Muscle layer of duodenum (tissue), 2 donors: ENCODE data around the gene BST2.

Source experiments
- H3K27ac ChIP-seq: one replicate; pipeline ENCODE4 v1.7.0; 2013; ENCODE audit warnings: mild to moderate bottlenecking, low read length
- H3K27me3 ChIP-seq: one replicate; pipeline ENCODE4 v1.7.0; 2013; ENCODE audit warnings: low read depth, mild to moderate bottlenecking, control low read depth, low read length
- H3K36me3 ChIP-seq, 2 donors: one replicate each; pipeline ENCODE4 v1.7.0; 2013; ENCODE audit warnings: low read length in 2 of 2, control low read depth in 1 of 2, mild to moderate bottlenecking in 1 of 2; ENCODE audit not compliant: insufficient read depth in 2 of 2, control insufficient read depth in 1 of 2
- H3K4me1 ChIP-seq, 2 donors: one replicate each; pipeline ENCODE4 v1.7.0; 2013; ENCODE audit warnings: low read length in 2 of 2, mild to moderate bottlenecking in 2 of 2, control low read depth in 1 of 2, moderate library complexity in 1 of 2; ENCODE audit not compliant: insufficient read depth in 2 of 2, control insufficient read depth in 1 of 2
- H3K4me3 ChIP-seq, 2 donors: one replicate each; pipeline ENCODE4 v1.7.0; 2013; ENCODE audit warnings: low read length in 2 of 2, low read depth in 1 of 2, mild to moderate bottlenecking in 1 of 2
- H3K9me3 ChIP-seq, 2 donors: one replicate each; pipeline ENCODE4 v1.7.0; 2013; ENCODE audit warnings: low read length in 2 of 2, control low read depth in 1 of 2, mild to moderate bottlenecking in 1 of 2; ENCODE audit not compliant: control insufficient read depth in 1 of 2
- donor health status: healthy.

BST2 gene

DNA sequence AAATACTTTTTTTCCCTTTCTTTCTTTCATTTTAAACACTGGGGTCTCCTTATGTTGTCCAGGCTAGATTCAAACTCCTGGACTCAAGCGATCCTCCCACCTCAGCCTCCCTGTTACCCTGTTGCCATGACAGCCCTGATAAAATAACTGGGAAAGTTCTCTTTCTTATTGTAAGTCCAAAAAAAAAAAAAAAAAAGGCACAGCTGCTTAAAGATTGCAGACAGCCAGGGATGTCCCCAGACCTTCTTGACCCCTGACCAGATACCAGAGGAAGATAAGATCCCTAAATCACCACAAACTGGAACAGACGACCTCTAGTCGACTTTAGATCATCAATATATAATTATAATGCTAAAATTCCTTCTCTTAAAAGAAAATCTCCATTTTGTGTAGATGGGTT lies 13.3 kb upstream of the BST2 start:
- Histone ChIP-seq H3K4me3 (peak overlapping the region in 1 of 2 donors; percentile 83), H3K27me3 (no peaks in the 10 kb centered on the region), H3K9me3 (no peaks in the 10 kb centered on the region), H3K36me3 (peaks cover 0 to 3% of the 10 kb centered on the region in 2 donors), H3K27ac (no peak overlapping the region), H3K4me1 (peaks cover 6 to 12% of the 10 kb centered on the region in 2 donors)

GRCh38 chr19:17415121-17415520 lies 9.7 kb upstream of the BST2 start:
- Histone ChIP-seq H3K9me3 (no peaks in the 10 kb centered on the region), H3K27ac (no peak overlapping the region), H3K4me3 (no peak overlapping the region), H3K27me3 (no peaks in the 10 kb centered on the region), H3K4me1 (peaks cover 5 to 6% of the 10 kb centered on the region in 2 donors), H3K36me3 (peaks cover 0 to 3% of the 10 kb centered on the region in 2 donors)

DNA sequence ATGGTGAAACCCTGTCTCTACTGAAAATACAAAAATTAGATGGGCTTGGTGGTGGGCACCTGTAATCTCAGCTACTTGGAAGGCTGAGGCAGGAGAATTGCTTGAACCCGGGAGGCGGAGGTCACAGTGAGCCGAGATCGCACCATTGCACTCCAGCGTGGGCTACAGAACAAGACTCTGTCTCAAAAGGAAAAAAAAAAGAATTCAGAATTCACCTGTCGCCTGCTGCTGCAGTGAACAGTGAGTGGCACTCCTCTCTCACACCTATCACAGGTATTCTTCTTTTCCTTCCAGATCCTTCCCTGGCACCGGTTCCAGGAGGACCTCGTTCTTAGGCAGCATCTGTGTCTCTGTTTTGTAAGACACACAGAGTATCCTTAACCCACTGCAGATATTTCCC lies 8.7 kb upstream of the BST2 start:
- H3K27me3 ChIP-seq, result no peaks in the 10 kb centered on the region
- no peak overlapping the region for H3K27ac ChIP-seq
- H3K9me3 ChIP-seq, result no peaks in the 10 kb centered on the region
- H3K4me1 ChIP-seq, result peaks cover 2 to 3% of the 10 kb centered on the region in 2 donors
- no peak overlapping the region for H3K4me3 ChIP-seq
- H3K36me3 ChIP-seq, result peaks cover 0 to 3% of the 10 kb centered on the region in 2 donors

- Histone ChIP-seq H3K4me3 (no peak overlapping the region), H3K4me1 (no peaks in the 10 kb centered on the region), H3K9me3 (no peaks in the 10 kb centered on the region), H3K27ac (no peak overlapping the region), H3K27me3 (no peaks in the 10 kb centered on the region), H3K36me3 (peaks cover 0 to 3% of the 10 kb centered on the region in 2 donors)
Measured at GRCh38 chr19:17411801-17412200, 6.4 kb upstream of the BST2 start.

- peaks cover 0 to 3% of the 10 kb centered on the region in 2 donors for H3K36me3 ChIP-seq
- H3K9me3 ChIP-seq, result no peaks in the 10 kb centered on the region
- H3K27me3 ChIP-seq, result no peaks in the 10 kb centered on the region
- peaks cover 0 to 11% of the 10 kb centered on the region in 2 donors for H3K4me1 ChIP-seq
- no peak overlapping the region for H3K4me3 ChIP-seq
- H3K27ac ChIP-seq, result no peak overlapping the region
Measured at GRCh38 chr19:17409990-17410389, 4.6 kb upstream of the BST2 start.

DNA sequence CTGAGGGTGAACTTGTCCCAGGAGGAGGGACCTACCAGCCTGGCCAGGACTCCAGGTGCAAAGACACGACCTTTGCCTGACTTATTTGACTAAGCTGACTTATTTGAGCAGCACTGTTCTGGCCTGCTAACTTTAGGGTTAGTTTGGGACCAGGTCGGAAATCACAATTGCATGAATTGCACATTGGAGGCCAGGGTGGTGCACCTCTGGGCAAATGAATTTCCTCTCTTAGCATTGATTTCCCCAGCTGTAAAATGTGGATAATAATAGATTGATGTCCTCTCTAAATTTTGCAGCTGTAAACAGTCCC lies 1.4 kb upstream of the BST2 start:
- peak overlapping the region; percentile 82 for H3K27ac ChIP-seq
- H3K27me3 ChIP-seq, result no peaks in the 10 kb centered on the region
- no peaks in the 10 kb centered on the region for H3K9me3 ChIP-seq
- peak overlapping the region; percentile 56 to 69 for H3K4me3 ChIP-seq
- H3K4me1 ChIP-seq, result peaks cover 0 to 11% of the 10 kb centered on the region in 2 donors
- H3K36me3 ChIP-seq, result no peaks in the 10 kb centered on the region

GRCh38 chr19:17406046-17406886 lies 836 bp upstream of the BST2 start:
- Histone ChIP-seq H3K4me3 (peak overlapping the region; percentile 56 to 69), H3K27ac (peak overlapping the region; percentile 82)

DNA sequence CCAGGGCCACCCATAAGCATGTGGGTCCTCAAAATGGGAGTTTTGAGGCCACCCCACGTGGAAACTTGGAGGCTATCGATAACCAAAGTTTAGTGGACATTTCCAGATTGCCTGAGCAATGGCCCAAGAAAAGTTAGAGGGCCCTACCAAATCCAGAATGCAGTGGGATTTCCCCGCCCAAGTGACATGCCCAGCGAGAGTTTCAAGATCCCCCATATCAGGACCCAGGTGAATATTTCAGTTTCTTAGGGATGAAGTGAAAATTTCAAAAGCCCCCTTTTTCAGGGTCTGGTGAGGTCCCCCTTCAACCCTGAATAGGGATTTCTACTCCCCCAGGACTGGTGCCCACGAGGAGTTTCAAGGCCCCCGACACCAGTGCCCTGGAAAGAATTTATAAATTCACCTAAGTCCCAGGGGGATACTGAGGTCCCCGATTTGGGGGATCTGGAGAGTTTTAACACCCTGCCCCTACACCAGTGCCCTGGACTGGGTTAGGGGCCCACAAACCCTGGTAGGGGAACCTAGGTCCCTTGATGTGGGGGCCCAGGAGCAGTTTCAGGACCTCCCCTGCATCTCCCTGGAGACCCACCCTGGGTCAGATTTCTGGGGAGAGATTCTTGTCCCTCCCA lies 695 bp downstream of the BST2 start:
- Histone ChIP-seq H3K27me3 (no peaks in the 10 kb centered on the region), H3K27ac (peak overlapping the region; percentile 82), H3K36me3 (no peaks in the 10 kb centered on the region), H3K9me3 (no peaks in the 10 kb centered on the region), H3K4me1 (peaks cover 0 to 11% of the 10 kb centered on the region in 2 donors), H3K4me3 (peak overlapping the region; percentile 56 to 69)

More at GRCh38 chr19:17406046-17406886, 836 bp upstream of the BST2 start:
- H3K9me3 ChIP-seq, result no peaks in the 10 kb centered on the region
- no peaks in the 10 kb centered on the region for H3K27me3 ChIP-seq
- peaks cover 0 to 11% of the 10 kb centered on the region in 2 donors for H3K4me1 ChIP-seq
- H3K36me3 ChIP-seq, result no peaks in the 10 kb centered on the region

DNA sequence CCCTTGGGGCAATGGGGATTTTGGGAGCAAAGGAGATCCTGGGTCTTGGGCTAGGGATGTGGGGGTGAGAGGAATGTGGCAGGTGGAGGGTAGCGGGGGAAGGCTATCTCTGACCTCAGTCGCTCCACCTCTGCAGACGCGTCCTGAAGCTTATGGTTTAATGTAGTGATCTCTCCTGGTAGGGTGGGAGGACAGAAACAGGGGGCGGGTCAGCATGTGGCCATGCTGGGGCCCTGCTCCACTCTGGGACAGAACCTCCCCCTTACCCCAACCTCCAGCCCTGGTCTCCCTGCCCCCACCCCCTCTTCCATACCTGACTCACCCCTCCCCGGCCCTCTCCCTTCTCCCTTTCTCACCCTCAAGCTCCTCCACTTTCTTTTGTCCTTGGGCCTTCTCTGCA lies 1.4 kb downstream of the BST2 start:
- no peak overlapping the region for H3K27ac ChIP-seq
- no peaks in the 10 kb centered on the region for H3K27me3 ChIP-seq
- no peaks in the 10 kb centered on the region for H3K36me3 ChIP-seq
- peak overlapping the region; percentile 56 to 69 for H3K4me3 ChIP-seq
- H3K9me3 ChIP-seq, result no peaks in the 10 kb centered on the region
- H3K4me1 ChIP-seq, result peaks cover 0 to 11% of the 10 kb centered on the region in 2 donors

- peak overlapping the region in 1 of 2 donors; percentile 56 for H3K4me3 ChIP-seq
- no peak overlapping the region for H3K27ac ChIP-seq
- no peaks in the 10 kb centered on the region for H3K9me3 ChIP-seq
- H3K27me3 ChIP-seq, result no peaks in the 10 kb centered on the region
- peaks cover 0 to 11% of the 10 kb centered on the region in 2 donors for H3K4me1 ChIP-seq
- H3K36me3 ChIP-seq, result no peaks in the 10 kb centered on the region
Measured at GRCh38 chr19:17402982-17403855, 2.2 kb downstream of the BST2 start.

GRCh38 chr19:17401628-17402027 lies 3.8 kb downstream of the BST2 start:
- H3K27ac ChIP-seq, result no peak overlapping the region
- H3K36me3 ChIP-seq, result no peaks in the 10 kb centered on the region
- H3K4me1 ChIP-seq, result peaks cover 0 to 10% of the 10 kb centered on the region in 2 donors
- H3K27me3 ChIP-seq, result no peaks in the 10 kb centered on the region
- no peaks in the 10 kb centered on the region for H3K9me3 ChIP-seq
- H3K4me3 ChIP-seq, result no peak overlapping the region
